H1 (cell line): ENCODE measurements around the gene ENTREP1. TPM values are rescaled to one million over a fixed set of nuclear protein-coding genes. Genes with fewer than 3 reads are reported as not detected.

ENCODE experiments used
- CTCF ChIA-PET: fragments of 300-600 bp; sonication (Branson Sonifier 250); formaldehyde crosslinking; loops from one replicate; lab custom pipeline; 2021; ENCODE audit not compliant: partially characterized antibody; lab: Charles Lee
- POLR2A ChIA-PET: fragments of 300-600 bp; sonication (Branson Sonifier 250); formaldehyde crosslinking; loops from one replicate; lab custom pipeline; 2021; ENCODE audit warnings: inconsistent platforms; ENCODE audit not compliant: partially characterized antibody; lab: Charles Lee
- DNase-seq, 2 experiments: peaks; one replicate each; pipeline versions ENCODE4 v3.0.0 to v3.0.0-alpha.2; 2010 to 2022; ENCODE audit warnings: low spot score in 2 of 2, low read depth in 1 of 2, mixed read lengths in 1 of 2
- FAIRE-seq: peaks from 2 replicates; lab custom pipeline; 2011; peaks lifted over from hg19 to GRCh38; lab: Jason Lieb, UNC
- H2AFZ ChIP-seq: 2 replicates; pipeline ENCODE4 v1.8.1; 2012; ENCODE audit warnings: low read length, inconsistent platforms
- H2AK5ac ChIP-seq: 2 replicates; pipeline ENCODE4 v1.6.1; 2013; ENCODE audit warnings: low read depth, low read length
- H2BK120ac ChIP-seq: replicated peaks from 2 replicates; pipeline ENCODE3; 2013; ENCODE audit warnings: low read depth, low read length, inconsistent platforms
- H2BK12ac ChIP-seq: 2 replicates; pipeline ENCODE4 v1.6.1; 2013; ENCODE audit warnings: low read depth, low read length
- H2BK15ac ChIP-seq: 2 replicates; pipeline ENCODE4 v1.6.1; 2013; ENCODE audit warnings: low read length
- H2BK20ac ChIP-seq: 2 replicates; pipeline ENCODE4 v1.6.1; 2013; ENCODE audit warnings: low read length
- H2BK5ac ChIP-seq: 2 replicates; pipeline ENCODE4 v1.6.1; 2013; ENCODE audit warnings: low read depth, low read length
- H3K14ac ChIP-seq: 2 replicates; pipeline ENCODE4 v1.6.1; 2013; ENCODE audit warnings: inconsistent platforms; ENCODE audit not compliant: insufficient read length
- H3K18ac ChIP-seq: 2 replicates; pipeline ENCODE4 v1.6.1; 2013; ENCODE audit warnings: low read length; ENCODE audit errors: extremely low read depth
- H3K23ac ChIP-seq: 2 replicates; pipeline ENCODE4 v1.6.1; 2013; ENCODE audit warnings: inconsistent platforms; ENCODE audit not compliant: insufficient read length
- H3K23me2 ChIP-seq: 2 replicates; pipeline ENCODE4 v1.6.1; 2013; ENCODE audit warnings: low read depth, low read length
- H3K27ac ChIP-seq: 2 replicates; pipeline ENCODE4 v1.6.1; 2011; ENCODE audit warnings: low read depth, low read length, inconsistent platforms
- H3K27me3 ChIP-seq, 4 experiments: replicated peaks in 1 of 4; 1 replicate in 1 of 4; 2 replicates in 3 of 4; pipeline versions ENCODE4 v1.6.1 to v1.8.1; 2011 to 2013; ENCODE audit warnings: low read length in 3 of 4, mild to moderate bottlenecking in 3 of 4, inconsistent platforms in 2 of 4, mixed read lengths in 2 of 4, moderate library complexity in 1 of 4; ENCODE audit not compliant: control insufficient read depth in 3 of 4, insufficient read depth in 3 of 4; ENCODE audit errors: extremely low read depth in 1 of 4
- H3K36me3 ChIP-seq, 4 experiments: 2 replicates each; pipeline versions ENCODE4 v1.6.1 to v1.8.1; 2011 to 2013; ENCODE audit warnings: mild to moderate bottlenecking in 4 of 4, low read length in 3 of 4, moderate library complexity in 2 of 4, control low read depth in 1 of 4, inconsistent platforms in 1 of 4; ENCODE audit not compliant: insufficient read depth in 4 of 4, control insufficient read depth in 2 of 4
- H3K4ac ChIP-seq: replicated peaks from 2 replicates; pipeline ENCODE3; 2013; ENCODE audit warnings: low read length, low read depth, mixed read lengths, inconsistent platforms; ENCODE audit not compliant: insufficient read length
- H3K4me1 ChIP-seq, 4 experiments: replicated peaks in 1 of 4; 1 replicate in 1 of 4; 2 replicates in 3 of 4; pipeline versions ENCODE4 v1.6.1 to v1.8.1; 2011 to 2013; ENCODE audit warnings: low read length in 3 of 4, inconsistent platforms in 2 of 4, mixed read lengths in 1 of 4; ENCODE audit not compliant: insufficient read depth in 4 of 4, control insufficient read depth in 3 of 4
- H3K4me2 ChIP-seq, 2 experiments: 2 replicates each; pipeline versions ENCODE4 v1.6.1 to v1.8.1; 2011 to 2013; ENCODE audit warnings: low read depth in 2 of 2, low read length in 2 of 2, control low read depth in 1 of 2, inconsistent platforms in 1 of 2, mild to moderate bottlenecking in 1 of 2; ENCODE audit not compliant: insufficient read depth in 1 of 2
- H3K4me3 ChIP-seq, 4 experiments: fragments of 200-600, 300-600 bp in 1 of 4; sonication (generic), shearing (Covaris generic), sonication (Bioruptor Twin) in 1 of 4; 2 replicates each; pipeline versions ENCODE4 v1.5.1 to v1.8.1; 2011 to 2016; ENCODE audit warnings: low read length in 4 of 4, low read depth in 3 of 4, control low read depth in 2 of 4, inconsistent platforms in 2 of 4, mild to moderate bottlenecking in 2 of 4, mixed read lengths in 1 of 4, moderate library complexity in 1 of 4; ENCODE audit not compliant: insufficient read depth in 2 of 4; ENCODE audit errors: extremely low read depth in 1 of 4
- H3K56ac ChIP-seq: replicated peaks from 2 replicates; pipeline ENCODE3; 2013; ENCODE audit warnings: low read depth, mild to moderate bottlenecking, mixed read lengths, low read length, inconsistent platforms; ENCODE audit not compliant: insufficient read length
- H3K79me1 ChIP-seq: 2 replicates; pipeline ENCODE4 v1.6.1; 2013; ENCODE audit warnings: low read depth, low read length, control low read depth
- H3K79me2 ChIP-seq, 2 experiments: 2 replicates each; pipeline versions ENCODE4 v1.6.1 to v1.8.1; 2012 to 2013; ENCODE audit warnings: low read length in 2 of 2, mild to moderate bottlenecking in 2 of 2, inconsistent platforms in 1 of 2; ENCODE audit not compliant: insufficient read depth in 2 of 2, control insufficient read depth in 1 of 2
- H3K9ac ChIP-seq, 4 experiments: replicated peaks in 1 of 4; 1 replicate in 1 of 4; 2 replicates in 3 of 4; pipeline versions ENCODE4 v1.6.1 to v1.8.1; 2011 to 2013; ENCODE audit warnings: low read depth in 3 of 4, low read length in 3 of 4, control low read depth in 2 of 4, mild to moderate bottlenecking in 2 of 4, moderate library complexity in 2 of 4, inconsistent platforms in 1 of 4; ENCODE audit errors: extremely low read depth in 1 of 4
- H3K9me3 ChIP-seq, 2 experiments: 2 replicates each; pipeline versions ENCODE4 v1.6.1 to v1.8.1; 2012 to 2013; ENCODE audit warnings: mild to moderate bottlenecking in 2 of 2, moderate library complexity in 2 of 2, control low read depth in 1 of 2, inconsistent platforms in 1 of 2, low read depth in 1 of 2, low read length in 1 of 2, mixed read lengths in 1 of 2; ENCODE audit not compliant: insufficient read depth in 2 of 2
- H4K20me1 ChIP-seq, 2 experiments: replicated peaks in 1 of 2; 2 replicates each; pipeline versions ENCODE3 to v1.8.1; 2011 to 2013; ENCODE audit warnings: inconsistent platforms in 2 of 2, low read length in 2 of 2, mild to moderate bottlenecking in 1 of 2; ENCODE audit not compliant: insufficient read depth in 2 of 2, control insufficient read depth in 1 of 2
- H4K5ac ChIP-seq: 2 replicates; pipeline ENCODE4 v1.6.1; 2013; ENCODE audit warnings: low read length, low read depth, mixed read lengths, inconsistent platforms; ENCODE audit not compliant: insufficient read length
- H4K8ac ChIP-seq: 2 replicates; pipeline ENCODE4 v1.8.0; 2013; ENCODE audit warnings: mild to moderate bottlenecking, moderate library complexity, low read length, inconsistent platforms; ENCODE audit not compliant: insufficient read depth; ENCODE audit errors: extremely low read depth
- H4K91ac ChIP-seq: replicated peaks from 2 replicates; pipeline ENCODE3; 2013; ENCODE audit warnings: low read length, mixed read lengths, inconsistent platforms; ENCODE audit not compliant: insufficient read length
- BACH1 ChIP-seq: IDR thresholded peaks from 2 replicates; pipeline ENCODE4 v1.6.1; 2012; ENCODE audit warnings: low read length, improper control_type of control experiment
- FOSL1 ChIP-seq: IDR thresholded peaks from 2 replicates; pipeline ENCODE4 v1.6.1; 2011; ENCODE audit warnings: mild to moderate bottlenecking, low read depth, low read length, moderate library complexity; ENCODE audit not compliant: insufficient read depth
- GABPA ChIP-seq: IDR thresholded peaks from 2 replicates; pipeline ENCODE4 v1.6.1; 2011; ENCODE audit warnings: mild to moderate bottlenecking, low read length, moderate library complexity, borderline replicate concordance; ENCODE audit not compliant: insufficient read depth
- JUND ChIP-seq: IDR thresholded peaks from 2 replicates; pipeline ENCODE4 v1.6.1; 2011; ENCODE audit warnings: mild to moderate bottlenecking, improper control_type of control experiment, low read length
- NANOG ChIP-seq: IDR thresholded peaks from 2 replicates; pipeline ENCODE4 v1.6.1; 2011; ENCODE audit warnings: low read length, low read depth, mild to moderate bottlenecking, inconsistent platforms; ENCODE audit not compliant: insufficient read depth, poor library complexity, severe bottlenecking
- NRF1 ChIP-seq: IDR thresholded peaks from 2 replicates; pipeline ENCODE4 v1.6.1; 2011; ENCODE audit warnings: mild to moderate bottlenecking, low read depth, low read length, improper control_type of control experiment
- POLR2AphosphoS5 ChIP-seq: IDR thresholded peaks from 2 replicates; pipeline ENCODE4 v1.6.1; 2011; ENCODE audit warnings: low read depth, low read length
- SIN3A ChIP-seq, 2 experiments: IDR thresholded peaks in 1 of 2; conservative IDR thresholded peaks in 1 of 2; 2 replicates each; pipeline ENCODE4 v1.6.1; 2011 to 2012; ENCODE audit warnings: low read length in 2 of 2, improper control_type of control experiment in 1 of 2, low read depth in 1 of 2, mild to moderate bottlenecking in 1 of 2
- SP4 ChIP-seq: IDR thresholded peaks from 2 replicates; pipeline ENCODE4 v1.6.1; 2012; ENCODE audit warnings: low read length, inconsistent platforms
- SUZ12 ChIP-seq: fragments of 200-600 bp; sonication (generic); IDR thresholded peaks from 2 replicates; pipeline ENCODE4 v1.6.1; 2012; ENCODE audit warnings: mild to moderate bottlenecking, inconsistent platforms, low read length, moderate library complexity, mixed read lengths
- TBP ChIP-seq: IDR thresholded peaks from 2 replicates; pipeline ENCODE4 v1.6.1; 2011; ENCODE audit warnings: low read depth, low read length, improper control_type of control experiment
- USF2 ChIP-seq: IDR thresholded peaks from 2 replicates; pipeline ENCODE4 v1.6.1; 2011; ENCODE audit warnings: low read length, improper control_type of control experiment
- WGBS, 2 experiments: shearing (Covaris generic) in 1 of 2; methylation state at CpG; one replicate each; pipeline versions ENCODE4 v1.1.6 to v1.1.7; 2013 to 2015; ENCODE audit warnings: low lambda C conversion rate in 2 of 2, mixed read lengths in 2 of 2, inconsistent platforms in 1 of 2, low coverage in 1 of 2, missing lambda C conversion rate in 1 of 2; ENCODE audit not compliant: insufficient replicate concordance in 2 of 2, insufficient coverage in 1 of 2, insufficient read length in 1 of 2; ENCODE audit errors: extremely low coverage in 1 of 2, missing lambda C conversion rate in 1 of 2; 5-methylcytosine and 5-hydroxymethylcytosine counted together
- polyA plus RNA-seq, 7 experiments: library from polyadenylated mRNA; depleted of rRNA in 3 of 7; stranded (reverse) in 5 of 7; unstranded in 2 of 7; fragments of >200 nt in 5 of 7; fragments of 200-250 nt in 2 of 7; gene quantifications; 1 replicate in 5 of 7; 2 replicates in 1 of 7; 4 replicates in 1 of 7; pipeline versions ENCODE4 v1.2.1 to v1.2.3, GENCODE V29; 2011 to 2013; ENCODE audit warnings: missing spikeins in 2 of 7, mixed read lengths in 2 of 7
- total RNA-seq: library from RNA; stranded (reverse); fragmentation: NEBNext Ultra II Directional; extraction: Animal tissue kit (Norgen Biotek cat#: 25700); gene quantifications from 2 replicates; pipeline ENCODE4 v1.2.1, GENCODE V29; 2021

Gene ENTREP1
- total and polyA plus RNA-seq, 2 of the 8 experiments (the other 6 are each of a cell fraction or from before 2014, with no cell fraction given) = 15.3 to 25.0 TPM

GRCh38 chr9:69295872-69296552 lies 29.0 kb upstream of the ENTREP1 start:
- Histone ChIP-seq H3K9ac (no peak overlapping the region), H2BK15ac (no peak overlapping the region), H2BK20ac (0 out of 2 replicates have a peak overlapping the region, but pooled peaks have one; percentile 6), H3K36me3 (no peaks in the 10 kb centered on the region), H4K20me1 (no peaks in the 10 kb centered on the region), H2BK120ac (no peak overlapping the region), H3K4me2 (no peak overlapping the region), H3K56ac (no peak overlapping the region), H3K9me3 (no peaks in the 10 kb centered on the region), H2BK5ac (no peak overlapping the region), H4K8ac (no peak overlapping the region), H3K14ac (no peak overlapping the region), H3K79me2 (no peaks in the 10 kb centered on the region), H2BK12ac (0 out of 2 replicates have a peak overlapping the region, but pooled peaks have one; percentile 4), H2AK5ac (no peak overlapping the region), H3K4me3 (no peak overlapping the region), H2AFZ (peak overlapping the region; percentile 56; the same call in 1 of the 2 replicates), H3K23me2 (no peaks in the 10 kb centered on the region), H3K79me1 (no peaks in the 10 kb centered on the region), H3K18ac (no peak overlapping the region), H3K4ac (no peak overlapping the region), H3K27ac (no peak overlapping the region), H4K5ac (no peak overlapping the region), H3K27me3 (no peaks in the 10 kb centered on the region), H3K23ac (no peak overlapping the region), H4K91ac (no peak overlapping the region), H3K4me1 (peaks cover 0 to 4% (median 0%) of the 10 kb centered on the region in 4 experiments; a peak in 1 of 7 replicates)
- ChIA-PET POLR2A (interaction anchor here (1.0 to 1.6 kb wide), 4 partner anchors 12 to 68 kb away, joined by 3 to 6 read pairs (median 4); no protein-coding TSS in a partner anchor), CTCF (interaction anchor here (0.6 to 0.7 kb wide), 2 partner anchors 58 to 74 kb away, joined by 3 read pairs; no protein-coding TSS in a partner anchor)
- FAIRE-seq (no peak), DNase-seq (no peak)
- WGBS, 2 experiments = 83% methylated on average over 9 of the region's 9 CpGs; no CpG with 5 or more reads in 1 of the 2 experiments
- TF ChIP-seq JUND (no peak), NRF1 (no peak), SUZ12 (no peak), FOSL1 (no peak), SIN3A (conservative IDR thresholded peaks at IDR 0.05 in 1 of 2, IDR thresholded peaks at IDR 0.05 in 1 of 2; ENCODE audit: low read depth in 1 of 2, low read length in 2 of 2) (no peak), POLR2AphosphoS5 (no peak), SP4 (no peak), NANOG (no peak), GABPA (no peak), TBP (no peak), BACH1 (no peak), USF2 (no peak)
